ENCODE measurements around the gene DZIP3. TPM values are rescaled to one million over a fixed set of nuclear protein-coding genes. Genes with fewer than 3 reads are reported as not detected.

DZIP3 gene
- total RNA-seq, result 1 to 10 TPM; 2.2 to 5.2 (median 3.0) TPM
- long read RNA-seq, partial matches to known transcripts, result 0 of 2 reads
- long read RNA-seq, other reads (novel, unspliced or antisense), result 2 of 2 reads

GRCh38 chr3:108589081-108589997 lies at the start of gene DZIP3, which contains the start of gene CIP2A:
Gene DZIP3, plus strand, starts transcription at chr3:108589722. Its CDS starts 15,685 bp downstream, at chr3:108605407.
Gene CIP2A, minus strand, starts transcription at chr3:108589438. Its CDS starts 63 bp downstream, at chr3:108589375.
- ATAC-seq, result peak; percentile 91 to 95 (median 94)
- Histone ChIP-seq H3K27me3 (no peaks in the 10 kb centered on the region), H3K9me3 (no peaks in the 10 kb centered on the region), H3K4me1 (peaks cover 0 to 7% (median 0%) of the 10 kb centered on the region in 4 donors), H3K27ac (peak within 1 kb of the TSS; percentile 94 to 97 (median 95)), H3K4me3 (peak within 1 kb of the TSS; percentile 76 to 81 (median 80)), H3K36me3 (no peaks in the 10 kb centered on the region)
- TF ChIP-seq CTCF (IDR thresholded peaks at IDR 0.05) (no peak), POLR2A (IDR thresholded peaks at IDR 0.05) (peak; percentile 68)
- WGBS (ENCODE audit: insufficient coverage, low coverage, low lambda C conversion rate, missing lambda C conversion rate), result 1% methylated on average over 22 of the region's 59 CpGs
- intact Hi-C loops (cut with DNase I), result no loop called here
- peak; percentile 81 to 87 (median 84) for DNase-seq

- WGBS (ENCODE audit: insufficient coverage, low coverage, low lambda C conversion rate, missing lambda C conversion rate), result 67% methylated on average over 1 of the region's 1 CpG
- H3K9me3 ChIP-seq, result no peaks in the 10 kb centered on the region
- intact Hi-C loops (cut with DNase I), result no loop called here
- no peak overlapping the region for H3K4me3 ChIP-seq
- ATAC-seq (peak in 3 of 4 donors; percentile 40 to 68 (median 50)), DNase-seq (no peak)
- H3K4me1 ChIP-seq, result no peaks in the 10 kb centered on the region
- no peaks in the 10 kb centered on the region for H3K27me3 ChIP-seq
- TF ChIP-seq CTCF (IDR thresholded peaks at IDR 0.05) (no peak), POLR2A (IDR thresholded peaks at IDR 0.05) (no peak)
- H3K36me3 ChIP-seq, result no peaks in the 10 kb centered on the region
- no peak overlapping the region for H3K27ac ChIP-seq
These were observed 43.3 kb upstream of the DZIP3 start for GRCh38 chr3:108546247-108546646.

- 50% methylated on average over 3 of the region's 3 CpGs for WGBS (ENCODE audit: insufficient coverage, low coverage, low lambda C conversion rate, missing lambda C conversion rate)
- TF ChIP-seq CTCF (IDR thresholded peaks at IDR 0.05) (no peak), POLR2A (IDR thresholded peaks at IDR 0.05) (no peak)
- H3K27me3 ChIP-seq, result no peaks in the 10 kb centered on the region
- no peak overlapping the region for H3K4me3 ChIP-seq
- H3K4me1 ChIP-seq, result no peaks in the 10 kb centered on the region
- H3K27ac ChIP-seq, result no peak overlapping the region
- H3K9me3 ChIP-seq, result no peaks in the 10 kb centered on the region
- DNase-seq (no peak), ATAC-seq (no peak)
- intact Hi-C loops (cut with DNase I), result no loop called here
- no peaks in the 10 kb centered on the region for H3K36me3 ChIP-seq
These were observed 42.8 kb upstream of the DZIP3 start for GRCh38 chr3:108546692-108547091.

GRCh38 chr3:108548304-108548703 lies 41.2 kb upstream of the DZIP3 start:
- Histone ChIP-seq H3K27me3 (no peaks in the 10 kb centered on the region), H3K36me3 (no peaks in the 10 kb centered on the region), H3K9me3 (no peaks in the 10 kb centered on the region), H3K4me1 (no peaks in the 10 kb centered on the region), H3K27ac (no peak overlapping the region), H3K4me3 (no peak overlapping the region)
- intact Hi-C loops (cut with DNase I), result no loop called here
- ATAC-seq (no peak), DNase-seq (no peak)
- WGBS (ENCODE audit: insufficient coverage, low coverage, low lambda C conversion rate, missing lambda C conversion rate), result 75% methylated on average over 1 of the region's 1 CpG
- TF ChIP-seq CTCF (IDR thresholded peaks at IDR 0.05) (no peak), POLR2A (IDR thresholded peaks at IDR 0.05) (no peak)

Data from right lobe of liver (tissue), 6 donors.